T-helper 2 cell treated with Interferon-gamma antibody and Interleukin-4, amounts not matched to agents 100 ng/mL and 5 ng/mL, for 36 hours (primary cell): ENCODE results near the gene TRPM7. TPM values are rescaled to one million over a fixed set of nuclear protein-coding genes. Genes with fewer than 3 reads are reported as not detected.

Experiments used
- intact Hi-C: fragments of 100-400 bp; cut with micrococcal nuclease; formaldehyde crosslinking; loops from one replicate; pipeline ENCODE4 v1.15.1; 2023
- total RNA-seq: library from RNA; stranded (reverse); gene quantifications from 2 replicates; pipeline ENCODE4 v1.2.3, GENCODE V29; 2022

Gene TRPM7
- total RNA-seq, 1 donor from 2014 or later = 43.1 TPM

GRCh38 chr15:50563756-50564155 is 122.8 kb downstream of the TRPM7 start:
- intact Hi-C loops = no loop called here

GRCh38 chr15:50562735-50563640 is 123.6 kb downstream of the TRPM7 start:
- intact Hi-C loops = no loop called here

- intact Hi-C loops = no loop called here
Observed at GRCh38 chr15:50558012-50558411, 128.6 kb downstream of the TRPM7 start.

GRCh38 chr15:50556642-50557371 is 129.8 kb downstream of the TRPM7 start:
- intact Hi-C loops = no loop called here

DNA sequence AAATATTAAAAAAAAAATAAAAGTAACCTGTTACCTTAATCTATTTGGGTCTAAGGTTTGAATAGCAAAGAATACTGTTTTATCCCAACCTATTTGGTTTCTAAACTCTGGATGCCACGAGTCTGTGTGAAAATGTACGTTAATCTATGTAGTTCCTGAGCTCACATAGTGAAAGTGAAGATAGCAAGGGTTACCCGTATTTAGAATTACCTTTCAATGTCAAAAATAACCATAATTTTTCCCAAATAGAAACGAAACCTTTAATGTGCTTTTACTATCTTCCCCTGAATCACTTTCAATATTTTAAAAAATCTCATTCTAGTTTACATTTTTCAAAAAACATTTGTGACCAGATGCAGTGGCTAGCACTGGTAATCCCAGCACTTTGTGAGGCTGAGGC is 134.4 kb downstream of the TRPM7 start:
- intact Hi-C loops = no loop called here

GRCh38 chr15:50549326-50549725 is 137.3 kb downstream of the TRPM7 start:
- intact Hi-C loops = no loop called here

- intact Hi-C loops = no loop called here
Observed at GRCh38 chr15:50546566-50546965, 140.0 kb downstream of the TRPM7 start, which contains the start of gene USP50. USP50 (minus strand) TSS chr15:50546666; CDS start chr15:50546525, 141 bp downstream.

GRCh38 chr15:50544368-50544767 is 142.2 kb downstream of the TRPM7 start:
- intact Hi-C loops = no loop called here

DNA sequence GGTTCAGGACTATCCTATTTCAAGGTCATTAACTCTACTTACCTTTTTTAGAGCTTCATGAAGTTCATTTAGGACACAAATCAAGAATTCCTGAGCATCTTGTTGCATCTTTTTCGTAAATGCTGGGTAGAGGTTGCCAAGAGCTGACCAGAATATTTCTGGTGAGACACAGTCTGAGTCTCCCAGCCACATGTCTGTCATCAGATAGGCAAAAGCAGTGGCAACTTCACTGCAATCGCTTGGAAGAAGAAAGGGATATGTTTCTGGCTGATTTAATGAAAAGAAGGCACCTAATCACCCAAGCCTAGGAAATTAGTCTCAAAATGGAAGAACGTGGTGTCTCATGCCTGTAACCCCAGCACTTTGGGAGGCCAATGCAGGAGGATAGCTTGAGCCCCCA is 143.0 kb downstream of the TRPM7 start:
- intact Hi-C loops = no loop called here

GRCh38 chr15:50542887-50543210 is 143.7 kb downstream of the TRPM7 start:
- intact Hi-C loops = no loop called here

DNA sequence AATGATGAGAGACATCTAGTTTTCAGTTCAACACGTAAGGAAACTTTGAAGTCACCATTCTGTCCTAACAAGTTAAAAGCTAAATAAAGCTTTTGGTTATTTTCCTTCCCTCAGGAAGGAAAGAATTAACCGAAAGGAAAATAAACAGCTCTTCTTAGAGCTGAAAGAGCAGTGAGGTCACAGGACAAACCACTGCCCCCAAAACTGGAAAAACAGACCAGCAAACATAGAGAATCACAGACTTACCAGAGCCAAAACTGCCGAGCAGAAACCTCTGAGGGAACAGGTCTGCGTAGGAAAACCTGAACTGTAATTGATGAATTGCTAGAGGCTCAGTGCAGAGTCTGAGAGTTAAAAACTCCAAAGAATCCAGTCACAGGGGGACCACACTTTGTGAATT is 154.8 kb downstream of the TRPM7 start:
- intact Hi-C loops = no loop called here

GRCh38 chr15:50531163-50531562 is 155.4 kb downstream of the TRPM7 start:
- intact Hi-C loops = no loop called here

DNA sequence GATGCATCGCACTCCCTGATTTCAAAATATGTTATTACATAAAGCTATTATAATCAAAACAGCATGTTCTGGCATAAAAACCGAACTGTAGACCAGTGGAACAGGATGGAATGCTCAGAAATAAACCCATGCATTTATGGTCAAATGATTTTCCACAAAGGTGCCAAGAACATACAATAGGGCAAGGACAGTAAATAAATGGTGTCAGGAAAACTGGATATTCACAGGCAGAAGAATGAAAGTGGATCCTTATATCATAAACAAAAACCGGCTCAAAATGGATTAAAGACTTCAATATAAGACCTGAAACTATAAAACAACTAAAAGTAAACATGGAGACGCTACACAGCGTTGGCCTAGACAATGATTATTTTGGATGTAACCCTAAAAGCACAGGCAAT is 162.7 kb downstream of the TRPM7 start:
- intact Hi-C loops = no loop called here

GRCh38 chr15:50519740-50520425 is 166.7 kb downstream of the TRPM7 start:
- intact Hi-C loops = no loop called here

GRCh38 chr15:50513001-50513400 is 173.6 kb downstream of the TRPM7 start:
- intact Hi-C loops = no loop called here

Other genes with a start within 250 kb of the TRPM7 start
- gene USP50, start 140.1 kb downstream of the TRPM7 start, total RNA-seq = 0.39 and 0.43 TPM in 2 replicates
- gene SPPL2A, start 78.9 kb upstream of the TRPM7 start, total RNA-seq = 90.2 and 95.7 TPM in 2 replicates
- gene AP4E1, start 221.9 kb upstream of the TRPM7 start, total RNA-seq = 13.5 and 13.6 TPM in 2 replicates